HCT116 (cell line): ENCODE data around the gene HMGXB3. TPM values are rescaled to one million over a fixed set of nuclear protein-coding genes. Genes with fewer than 3 reads are reported as not detected.

ENCODE experiments used
- ATAC-seq: fragments of 200-7000 bp; cut with Tn5 transposase; 2 replicates; pipeline ENCODE4 v1.9.1; 2020; ENCODE audit warnings: mild to moderate bottlenecking, moderate library complexity
- BruUV-seq: library from RNA; stranded (reverse); fragments of 400-500 nt; replicated peaks from 2 replicates; lab custom pipeline; 2021; lab: Mats Ljungman, UMichigan
- CTCF ChIA-PET: fragments of 300-600 bp; sonication (Branson Sonifier 250); formaldehyde crosslinking; loops from one replicate; lab custom pipeline; 2021; ENCODE audit warnings: antibody characterized with exemption; lab: Charles Lee
- POLR2A ChIA-PET: fragments of 300-600, 350-600 bp; sonication (Branson Sonifier 250); formaldehyde crosslinking; loops from one replicate; lab custom pipeline; 2021; ENCODE audit warnings: antibody characterized with exemption; lab: Charles Lee
- RAD21 ChIA-PET, 2 experiments: fragments of 300-600 bp; sonication (Branson Sonifier 250); formaldehyde crosslinking; loops; one replicate each; lab custom pipeline; 2023; ENCODE audit warnings: low total read pairs in 2 of 2; ENCODE audit not compliant: uncharacterized antibody in 2 of 2, unreplicated experiment in 2 of 2, low non-redundant PET in 1 of 2; lab: Charles Lee
- DNase-seq: peaks from one replicate; pipeline ENCODE4 v3.0.0-alpha.2; 2010; ENCODE audit warnings: low read depth, low spot score
- H2AFZ ChIP-seq: fragments of 200-600 bp; shearing (Covaris generic), sonication (generic); 2 replicates; pipeline ENCODE4 v1.6.1; 2017; ENCODE audit warnings: low read depth, mixed run types, mixed read lengths, antibody characterized with exemption, low read length; ENCODE audit not compliant: poor library complexity, severe bottlenecking
- H3K27ac ChIP-seq: 2 replicates; pipeline ENCODE4 v1.5.1; 2012; ENCODE audit warnings: low read depth, low read length
- H3K27me3 ChIP-seq: fragments of 200-600 bp; sonication (generic); 2 replicates; pipeline ENCODE4 v1.6.1; 2016; ENCODE audit warnings: mixed run types, low read length, mixed read lengths; ENCODE audit not compliant: insufficient read depth
- H3K36me3 ChIP-seq, 2 experiments: fragments of 200-500 bp in 1 of 2; fragments of 200-600 bp in 1 of 2; sonication (Bioruptor generic) in 1 of 2; sonication (generic) in 1 of 2; 2 replicates each; pipeline versions ENCODE4 v1.5.1 to v1.6.1; 2014 to 2016; ENCODE audit warnings: low read length in 2 of 2, inconsistent platforms in 1 of 2, mixed read lengths in 1 of 2, mixed run types in 1 of 2; ENCODE audit not compliant: insufficient read depth in 2 of 2, control insufficient read depth in 1 of 2
- H3K4me1 ChIP-seq, 2 experiments: fragments of 200-600 bp in 1 of 2; sonication (generic) in 1 of 2; 2 replicates each; pipeline versions ENCODE4 v1.5.1 to v1.6.1; 2012 to 2017; ENCODE audit warnings: low read length in 2 of 2, inconsistent platforms in 1 of 2, mild to moderate bottlenecking in 1 of 2, mixed read lengths in 1 of 2, mixed run types in 1 of 2, moderate library complexity in 1 of 2; ENCODE audit not compliant: insufficient read depth in 2 of 2, control insufficient read depth in 1 of 2
- H3K4me2 ChIP-seq: fragments of 200-600 bp; sonication (generic); 2 replicates; pipeline ENCODE4 v1.6.1; 2017; ENCODE audit warnings: mixed run types, low read length, mixed read lengths
- H3K4me3 ChIP-seq, 2 experiments: fragments of 200-600 bp in 1 of 2; sonication (generic) in 1 of 2; replicated peaks in 1 of 2; 2 replicates each; pipeline ENCODE4 v1.5.1; 2011 to 2016; ENCODE audit warnings: low read length in 2 of 2, control low read depth in 1 of 2, low read depth in 1 of 2, mild to moderate bottlenecking in 1 of 2, mixed read lengths in 1 of 2, mixed run types in 1 of 2
- H3K79me2 ChIP-seq: fragments of 200-600 bp; sonication (generic); 2 replicates; pipeline ENCODE4 v1.6.1; 2017; ENCODE audit warnings: mild to moderate bottlenecking, mixed run types, low read length, moderate library complexity, mixed read lengths; ENCODE audit not compliant: insufficient read depth
- H3K9ac ChIP-seq: fragments of 200-600 bp; sonication (generic); 2 replicates; pipeline ENCODE4 v1.6.1; 2016; ENCODE audit warnings: low read length, mixed read lengths
- H3K9me2 ChIP-seq: fragments of 200-600 bp; sonication (generic), shearing (Covaris generic); 2 replicates; pipeline ENCODE4 v1.6.1; 2017; ENCODE audit warnings: mixed run types, mild to moderate bottlenecking, moderate library complexity; ENCODE audit not compliant: insufficient read depth
- H3K9me3 ChIP-seq, 2 experiments: fragments of 200-500 bp in 1 of 2; fragments of 200-600 bp in 1 of 2; sonication (Bioruptor generic) in 1 of 2; sonication (generic) in 1 of 2; 2 replicates each; pipeline ENCODE4 v1.6.1; 2014 to 2017; ENCODE audit warnings: low read length in 2 of 2, mixed read lengths in 2 of 2, inconsistent platforms in 1 of 2, low read depth in 1 of 2, mild to moderate bottlenecking in 1 of 2, mixed run types in 1 of 2, moderate library complexity in 1 of 2; ENCODE audit not compliant: control insufficient read depth in 1 of 2, insufficient read depth in 1 of 2
- H4K20me1 ChIP-seq: fragments of 200-600 bp; sonication (generic), shearing (Covaris generic); 2 replicates; pipeline ENCODE4 v1.6.1; 2017; ENCODE audit warnings: mixed run types, mild to moderate bottlenecking, moderate library complexity; ENCODE audit not compliant: insufficient read depth
- ATF3 ChIP-seq: IDR thresholded peaks from 2 replicates; pipeline ENCODE4 v1.6.1; 2012
- CBX3 ChIP-seq: IDR thresholded peaks from 2 replicates; pipeline ENCODE4 v1.6.1; 2012; ENCODE audit warnings: low read depth
- EGR1 ChIP-seq: IDR thresholded peaks from 2 replicates; pipeline ENCODE4 v1.6.1; 2012; ENCODE audit warnings: low read depth
- EZH2 ChIP-seq: fragments of 200-600 bp; sonication (generic); IDR thresholded peaks from 2 replicates; pipeline ENCODE4 v1.6.1; 2017; ENCODE audit warnings: antibody characterized with exemption, mixed run types
- EZH2phosphoT487 ChIP-seq: fragments of 200-600 bp; IDR thresholded peaks from 2 replicates; pipeline ENCODE4 v1.6.1; 2018; ENCODE audit warnings: antibody characterized with exemption, borderline replicate concordance
- FOSL1 ChIP-seq: IDR thresholded peaks from 2 replicates; pipeline ENCODE4 v1.6.1; 2012; ENCODE audit warnings: low read depth
- MAX ChIP-seq: IDR thresholded peaks from 2 replicates; pipeline ENCODE4 v1.6.1; 2012
- RAD21 ChIP-seq: IDR thresholded peaks from 2 replicates; pipeline ENCODE4 v1.6.1; 2012; ENCODE audit warnings: low read depth, mild to moderate bottlenecking
- REST ChIP-seq: IDR thresholded peaks from 2 replicates; pipeline ENCODE4 v1.6.1; 2012; ENCODE audit warnings: low read depth
- SP1 ChIP-seq: IDR thresholded peaks from 2 replicates; pipeline ENCODE4 v1.6.1; 2012; ENCODE audit warnings: low read depth
- SRF ChIP-seq: IDR thresholded peaks from 2 replicates; pipeline ENCODE4 v1.6.1; 2012; ENCODE audit warnings: low read depth
- TCF7L2 ChIP-seq: IDR thresholded peaks from 2 replicates; pipeline ENCODE4 v1.7.0; 2011; ENCODE audit warnings: borderline replicate concordance, inconsistent platforms; ENCODE audit not compliant: insufficient read depth, insufficient read length; ENCODE audit errors: extremely low read depth
- YY1 ChIP-seq: IDR thresholded peaks from 2 replicates; pipeline ENCODE4 v1.6.1; 2011; ENCODE audit warnings: low read length, low read depth, moderate library complexity, mild to moderate bottlenecking; ENCODE audit not compliant: insufficient replicate concordance; ENCODE audit errors: extremely low read depth
- ZFX ChIP-seq: fragments of 450-650 bp; IDR thresholded peaks from 2 replicates; pipeline ENCODE4 v1.6.1; 2017
- ZNF274 ChIP-seq: fragments of 200-500 bp; sonication (Bioruptor generic); IDR thresholded peaks from 2 replicates; pipeline ENCODE4 v1.6.1; 2014; ENCODE audit warnings: mild to moderate bottlenecking, low read depth, low read length, inconsistent platforms
- intact Hi-C: fragments of 100-400 bp; cut with micrococcal nuclease; formaldehyde crosslinking; loops from 2 replicates; pipeline ENCODE4 v1.10.0; 2022
- total RNA-seq: library from RNA; stranded (reverse); gene quantifications from one replicate; pipeline ENCODE4 v1.2.1, GENCODE V29; 2021; ENCODE audit not compliant: unreplicated experiment

HMGXB3 gene
- total RNA-seq, 1 experiment from 2014 or later: 41.8 TPM

- TF ChIP-seq ATF3 (no peak), ZNF274 (no peak)
Measured at GRCh38 chr5:150023136-150023535, 22.6 kb downstream of the HMGXB3 start (continued).

- H3K36me3 ChIP-seq: peaks cover 26 to 50% of the 10 kb centered on the region in 2 experiments
- H3K4me3 ChIP-seq: no peak overlapping the region
- H3K9ac ChIP-seq: no peak overlapping the region
- RAD21 ChIA-PET: no interaction called here
- peaks cover 37 to 49% of the 10 kb centered on the region in 2 experiments for H3K4me1 ChIP-seq
- H3K27ac ChIP-seq: no peak overlapping the region
- intact Hi-C loops: no loop called here
- POLR2A ChIA-PET: no interaction called here
- H3K79me2 ChIP-seq: peaks cover 63% of the 10 kb centered on the region
- H3K9me2 ChIP-seq: no peaks in the 10 kb centered on the region
- no peak for ATAC-seq
- CTCF ChIA-PET: no interaction called here
- TF ChIP-seq EZH2phosphoT487 (no peak), SP1 (no peak), EZH2 (no peak), CBX3 (no peak), TCF7L2 (no peak), ZFX (no peak), SRF (no peak), FOSL1 (no peak), ZNF274 (no peak), RAD21 (no peak), REST (no peak), EGR1 (no peak), ATF3 (no peak), YY1 (no peak), MAX (no peak)
- no peak overlapping the region for H3K4me2 ChIP-seq
- no peak overlapping the region for H2AFZ ChIP-seq
- H3K9me3 ChIP-seq: no peaks in the 10 kb centered on the region
- no peaks in the 10 kb centered on the region for H3K27me3 ChIP-seq
- no peaks in the 10 kb centered on the region for H4K20me1 ChIP-seq
- no TSS peak for BruUV-seq
- no peak for DNase-seq
Measured at GRCh38 chr5:150024346-150024984, 23.9 kb downstream of the HMGXB3 start.
